MM.1S (cell line): Measurements from ENCODE around the gene DNM1.

Experiments
- DNase-seq: peaks from one replicate; pipeline ENCODE4 v3.0.0-alpha.2; 2015
- H2AFZ ChIP-seq: fragments of 300-600 bp; sonication (generic); 2 replicates; pipeline ENCODE4 v1.6.0; 2016; ENCODE audit warnings: antibody characterized with exemption, low read length
- H3F3A ChIP-seq: fragments of 300-600 bp; sonication (generic); 2 replicates; pipeline ENCODE4 v1.6.1; 2016; ENCODE audit warnings: mild to moderate bottlenecking, antibody characterized with exemption, low read length, moderate library complexity, mixed read lengths; ENCODE audit not compliant: insufficient read depth
- H3K27ac ChIP-seq: fragments of 300-600 bp; sonication (generic); 2 replicates; pipeline ENCODE4 v1.5.1; 2016; ENCODE audit warnings: mild to moderate bottlenecking, low read length
- H3K27me3 ChIP-seq: fragments of 300-600 bp; sonication (generic); replicated peaks from 2 replicates; pipeline ENCODE4 v1.6.0; 2016; ENCODE audit warnings: low read length; ENCODE audit not compliant: insufficient read depth
- H3K36me3 ChIP-seq: fragments of 300-600 bp; sonication (generic); replicated peaks from 2 replicates; pipeline ENCODE4 v1.6.1; 2016; ENCODE audit warnings: mild to moderate bottlenecking, low read length, mixed read lengths; ENCODE audit not compliant: insufficient read depth
- H3K4me1 ChIP-seq: fragments of 300-600 bp; sonication (generic); 2 replicates; pipeline ENCODE4 v1.6.1; 2016; ENCODE audit warnings: low read length, mixed read lengths
- H3K4me2 ChIP-seq: fragments of 300-600 bp; sonication (generic); 2 replicates; pipeline ENCODE4 v1.6.0; 2016; ENCODE audit warnings: low read depth, low read length
- H3K4me3 ChIP-seq: fragments of 300-600 bp; sonication (generic); 2 replicates; pipeline ENCODE4 v1.5.1; 2016; ENCODE audit warnings: low read length, mixed read lengths
- H3K79me2 ChIP-seq: fragments of 300-600 bp; sonication (generic); 2 replicates; pipeline ENCODE4 v1.6.1; 2016; ENCODE audit warnings: mixed run types, low read length, mixed read lengths
- H3K9ac ChIP-seq: fragments of 300-600 bp; sonication (generic); 2 replicates; pipeline ENCODE4 v1.6.1; 2016; ENCODE audit warnings: low read length, mixed read lengths
- H3K9me2 ChIP-seq: fragments of 300-600 bp; sonication (generic); replicated peaks from 2 replicates; pipeline ENCODE4 v1.6.1; 2016; ENCODE audit warnings: mild to moderate bottlenecking, low read length, mixed read lengths; ENCODE audit not compliant: insufficient read depth
- H3K9me3 ChIP-seq: fragments of 300-600 bp; sonication (generic); replicated peaks from 2 replicates; pipeline ENCODE4 v1.6.1; 2016; ENCODE audit warnings: mild to moderate bottlenecking, low read length, mixed read lengths; ENCODE audit not compliant: insufficient read depth
- H4K20me1 ChIP-seq: fragments of 300-600 bp; sonication (generic); 2 replicates; pipeline ENCODE4 v1.6.1; 2016; ENCODE audit warnings: mild to moderate bottlenecking, low read length, moderate library complexity, mixed read lengths; ENCODE audit not compliant: insufficient read depth
- CTCF ChIP-seq: fragments of 300-600 bp; sonication (generic); IDR thresholded peaks from 2 replicates; pipeline ENCODE4 v1.5.1; 2016; ENCODE audit warnings: antibody characterized with exemption, low read length, mixed read lengths
- EZH2 ChIP-seq: fragments of 300-600 bp; sonication (generic); optimal IDR thresholded peaks from 2 replicates; pipeline ENCODE3; 2017; ENCODE audit warnings: low read depth, mild to moderate bottlenecking, antibody characterized with exemption, low read length, mixed read lengths
- EZH2phosphoT487 ChIP-seq: fragments of 300-600 bp; sonication (generic); IDR thresholded peaks from 2 replicates; pipeline ENCODE4 v1.6.1; 2018; ENCODE audit warnings: antibody characterized with exemption, low read length

DNM1 gene

DNA sequence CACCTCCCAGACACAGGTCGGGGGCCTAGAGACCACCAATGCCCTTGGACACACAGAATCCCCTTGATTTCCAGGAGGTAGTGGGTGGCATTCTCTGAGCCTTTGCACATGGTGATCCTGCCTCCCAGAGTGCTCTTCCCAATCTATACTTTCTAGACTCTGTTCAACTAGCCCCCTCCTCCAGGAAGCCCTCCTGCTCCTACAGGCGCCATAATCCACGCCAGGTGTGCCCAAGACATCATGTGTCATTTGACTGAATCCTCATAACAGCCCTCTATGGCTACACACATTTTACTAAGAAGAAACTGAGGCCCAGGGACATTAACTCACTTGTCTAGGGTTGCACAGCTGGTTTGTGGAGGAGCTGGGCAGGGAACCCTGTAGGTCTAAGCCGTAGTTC is 36.0 kb upstream of the DNM1 start:
- TF ChIP-seq EZH2 (no peak), EZH2phosphoT487 (no peak)
- no peaks in the 10 kb centered on the region for H3K4me1 ChIP-seq
- no peak overlapping the region for H2AFZ ChIP-seq
- DNase-seq = no peak
- H3K27me3 ChIP-seq = no peaks in the 10 kb centered on the region
- no peak overlapping the region for H3K4me3 ChIP-seq
- H3K9ac ChIP-seq = no peak overlapping the region
- no peaks in the 10 kb centered on the region for H4K20me1 ChIP-seq
- H3K9me2 ChIP-seq = no peaks in the 10 kb centered on the region
- no peaks in the 10 kb centered on the region for H3K79me2 ChIP-seq
- H3K9me3 ChIP-seq = no peaks in the 10 kb centered on the region
- no peak overlapping the region for H3K27ac ChIP-seq
- H3K36me3 ChIP-seq = no peaks in the 10 kb centered on the region
- H3K4me2 ChIP-seq = no peak overlapping the region
- no peaks in the 10 kb centered on the region for H3F3A ChIP-seq

DNA sequence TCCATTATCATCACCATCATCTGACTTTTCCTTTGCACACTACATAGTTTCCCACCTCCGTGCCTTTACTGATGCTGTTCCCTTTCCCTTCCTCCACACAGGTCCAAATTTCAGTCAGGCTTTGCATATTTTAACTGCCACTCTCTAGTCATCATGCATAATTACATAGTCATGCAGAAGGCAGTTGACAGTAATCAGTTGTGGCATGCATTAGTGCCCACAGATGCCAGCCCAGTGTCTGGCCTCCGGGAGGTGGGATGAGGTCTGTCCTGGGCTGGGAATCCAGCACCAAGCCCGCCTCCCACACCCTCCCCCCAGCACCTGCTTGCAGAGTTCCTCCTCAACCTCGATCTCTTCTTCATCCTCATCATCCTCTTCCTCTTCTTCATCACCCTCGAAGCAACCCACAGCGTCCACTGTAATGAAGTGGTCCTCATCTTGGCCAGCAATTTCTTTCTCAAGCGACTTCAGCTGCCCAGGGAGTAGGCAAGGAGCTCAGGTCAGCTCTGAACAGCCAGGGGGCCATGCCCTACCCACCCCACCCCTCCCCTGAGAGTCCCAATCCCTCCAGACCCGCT is 34.4 kb upstream of the DNM1 start:
- Histone ChIP-seq H3K27ac (no peak overlapping the region), H4K20me1 (no peaks in the 10 kb centered on the region), H3K4me2 (no peak overlapping the region), H3K9me2 (no peaks in the 10 kb centered on the region), H3K9me3 (no peaks in the 10 kb centered on the region), H3K9ac (no peak overlapping the region), H3K4me1 (no peaks in the 10 kb centered on the region), H2AFZ (no peak overlapping the region), H3K4me3 (no peak overlapping the region), H3K27me3 (no peaks in the 10 kb centered on the region), H3F3A (no peaks in the 10 kb centered on the region), H3K36me3 (no peaks in the 10 kb centered on the region), H3K79me2 (no peaks in the 10 kb centered on the region)
- DNase-seq = no peak
- no peak for TF ChIP-seq EZH2phosphoT487
- no peak for TF ChIP-seq CTCF
- no peak for TF ChIP-seq EZH2

GRCh38 chr9:128169492-128169891 is 33.7 kb upstream of the DNM1 start:
- H3F3A ChIP-seq = no peaks in the 10 kb centered on the region
- no peaks in the 10 kb centered on the region for H3K9me3 ChIP-seq
- TF ChIP-seq CTCF = no peak
- no peak for TF ChIP-seq EZH2phosphoT487
- TF ChIP-seq EZH2 = no peak
- no peaks in the 10 kb centered on the region for H3K36me3 ChIP-seq
- no peak overlapping the region for H3K27ac ChIP-seq
- H2AFZ ChIP-seq = no peak overlapping the region
- no peaks in the 10 kb centered on the region for H4K20me1 ChIP-seq
- no peaks in the 10 kb centered on the region for H3K79me2 ChIP-seq
- H3K4me1 ChIP-seq = no peaks in the 10 kb centered on the region
- DNase-seq = no peak
- H3K4me2 ChIP-seq = no peak overlapping the region
- no peak overlapping the region for H3K4me3 ChIP-seq
- H3K9ac ChIP-seq = no peak overlapping the region
- no peaks in the 10 kb centered on the region for H3K27me3 ChIP-seq
- no peaks in the 10 kb centered on the region for H3K9me2 ChIP-seq

DNA sequence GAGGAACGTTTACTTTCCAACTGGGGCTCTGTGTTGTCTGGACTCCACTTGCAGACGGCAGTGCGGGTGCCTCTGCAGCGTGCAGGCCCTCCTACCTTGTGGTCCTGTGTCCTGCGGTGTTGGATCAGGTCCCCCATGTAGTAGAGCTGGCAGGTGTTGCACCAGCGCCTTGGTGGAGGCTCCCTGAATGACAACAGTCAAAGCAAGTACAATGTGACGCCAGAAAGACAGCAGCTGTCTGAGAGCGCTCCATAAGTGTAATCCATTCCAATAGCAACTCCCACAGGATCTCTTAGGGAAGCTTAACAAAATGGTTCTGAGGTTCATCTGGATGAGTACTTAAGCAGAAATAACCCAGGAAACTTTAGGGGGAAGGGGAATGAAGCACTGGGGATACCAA is 33.3 kb upstream of the DNM1 start:
- Histone ChIP-seq H3K27me3 (no peaks in the 10 kb centered on the region), H3K4me2 (no peak overlapping the region), H3K4me1 (no peaks in the 10 kb centered on the region), H3F3A (no peaks in the 10 kb centered on the region), H3K9ac (no peak overlapping the region), H3K79me2 (no peaks in the 10 kb centered on the region), H3K4me3 (no peak overlapping the region), H3K9me3 (no peaks in the 10 kb centered on the region), H3K27ac (no peak overlapping the region), H2AFZ (no peak overlapping the region), H3K9me2 (no peaks in the 10 kb centered on the region), H4K20me1 (no peaks in the 10 kb centered on the region), H3K36me3 (no peaks in the 10 kb centered on the region)
- DNase-seq = no peak
- TF ChIP-seq EZH2 (no peak), EZH2phosphoT487 (no peak), CTCF (no peak)
